ENCODE results near the gene SLC2A5.

DNA sequence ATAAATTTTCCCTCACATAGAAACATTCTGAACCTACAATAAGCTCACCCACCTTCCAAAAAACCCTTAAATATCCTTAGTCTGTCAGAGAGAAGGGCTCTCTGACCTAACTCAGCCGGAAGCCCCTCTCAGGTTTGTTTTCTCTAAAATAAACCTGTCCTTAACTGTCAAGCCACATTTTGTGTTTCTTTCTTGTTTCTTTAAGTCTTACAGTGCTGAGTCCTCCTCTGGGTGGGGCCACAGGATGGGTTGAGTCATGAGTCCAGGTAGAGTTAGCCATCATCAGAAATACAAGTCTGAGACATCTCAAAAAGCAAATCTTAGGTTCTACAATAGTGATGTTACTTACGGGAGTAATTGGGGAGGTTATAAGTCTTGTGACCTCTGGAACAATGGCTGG, 26.4 kb upstream of the SLC2A5 start:
- TF ChIP-seq, protein P1, sequence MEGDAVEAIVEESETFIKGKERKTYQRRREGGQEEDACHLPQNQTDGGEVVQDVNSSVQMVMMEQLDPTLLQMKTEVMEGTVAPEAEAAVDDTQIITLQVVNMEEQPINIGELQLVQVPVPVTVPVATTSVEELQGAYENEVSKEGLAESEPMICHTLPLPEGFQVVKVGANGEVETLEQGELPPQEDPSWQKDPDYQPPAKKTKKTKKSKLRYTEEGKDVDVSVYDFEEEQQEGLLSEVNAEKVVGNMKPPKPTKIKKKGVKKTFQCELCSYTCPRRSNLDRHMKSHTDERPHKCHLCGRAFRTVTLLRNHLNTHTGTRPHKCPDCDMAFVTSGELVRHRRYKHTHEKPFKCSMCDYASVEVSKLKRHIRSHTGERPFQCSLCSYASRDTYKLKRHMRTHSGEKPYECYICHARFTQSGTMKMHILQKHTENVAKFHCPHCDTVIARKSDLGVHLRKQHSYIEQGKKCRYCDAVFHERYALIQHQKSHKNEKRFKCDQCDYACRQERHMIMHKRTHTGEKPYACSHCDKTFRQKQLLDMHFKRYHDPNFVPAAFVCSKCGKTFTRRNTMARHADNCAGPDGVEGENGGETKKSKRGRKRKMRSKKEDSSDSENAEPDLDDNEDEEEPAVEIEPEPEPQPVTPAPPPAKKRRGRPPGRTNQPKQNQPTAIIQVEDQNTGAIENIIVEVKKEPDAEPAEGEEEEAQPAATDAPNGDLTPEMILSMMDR (IDR thresholded peaks at IDR 0.05; ENCODE audit: low read depth, low read length, poor library complexity, severe bottlenecking), result no peak
- no peak for TF ChIP-seq EZH2phosphoT487 (IDR thresholded peaks at IDR 0.05; ENCODE audit: borderline replicate concordance, low read length)

Data from DOHH2 (cell line).